ENCODE measurements around the gene NLN. TPM values are rescaled to one million over a fixed set of nuclear protein-coding genes. Genes with fewer than 3 reads are reported as not detected.

Gene NLN
- total and polyA plus RNA-seq, 2 of the 4 experiments (the other 2 are of a cell fraction) = 19.1 to 37.1 TPM

DNA sequence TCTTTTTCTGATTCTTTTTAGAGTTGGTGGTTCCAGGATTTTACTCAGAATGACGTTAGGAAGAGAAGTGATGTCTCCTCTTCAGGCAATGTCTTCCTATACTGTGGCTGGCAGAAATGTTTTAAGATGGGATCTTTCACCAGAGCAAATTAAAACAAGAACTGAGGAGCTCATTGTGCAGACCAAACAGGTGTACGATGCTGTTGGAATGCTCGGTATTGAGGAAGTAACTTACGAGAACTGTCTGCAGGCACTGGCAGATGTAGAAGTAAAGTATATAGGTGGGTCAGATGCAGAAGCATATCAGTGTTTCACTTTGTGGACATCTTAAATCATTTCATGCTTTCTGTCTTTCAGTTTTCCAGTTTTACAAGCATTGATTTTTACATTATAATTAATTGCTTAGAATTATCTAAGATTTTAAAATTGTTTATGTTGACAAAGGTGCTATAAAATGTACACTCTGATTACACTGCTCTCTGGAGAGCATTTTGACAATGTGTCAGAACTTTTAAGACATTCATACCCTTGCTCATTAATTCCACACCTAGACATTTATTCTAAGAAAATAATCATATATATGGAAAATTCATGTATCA, 36.6 kb downstream of the NLN start:
- H3K14ac ChIP-seq (replicated peaks; ENCODE audit: low read depth, low read length) = no peak overlapping the region
- no peaks in the 10 kb centered on the region for H3K27me3 ChIP-seq (ENCODE audit: control insufficient read depth, insufficient read depth, low read length)
- H2AK9ac ChIP-seq (replicated peaks; ENCODE audit: low read depth, low read length, poor library complexity) = no peak overlapping the region
- TF ChIP-seq, protein P1, sequence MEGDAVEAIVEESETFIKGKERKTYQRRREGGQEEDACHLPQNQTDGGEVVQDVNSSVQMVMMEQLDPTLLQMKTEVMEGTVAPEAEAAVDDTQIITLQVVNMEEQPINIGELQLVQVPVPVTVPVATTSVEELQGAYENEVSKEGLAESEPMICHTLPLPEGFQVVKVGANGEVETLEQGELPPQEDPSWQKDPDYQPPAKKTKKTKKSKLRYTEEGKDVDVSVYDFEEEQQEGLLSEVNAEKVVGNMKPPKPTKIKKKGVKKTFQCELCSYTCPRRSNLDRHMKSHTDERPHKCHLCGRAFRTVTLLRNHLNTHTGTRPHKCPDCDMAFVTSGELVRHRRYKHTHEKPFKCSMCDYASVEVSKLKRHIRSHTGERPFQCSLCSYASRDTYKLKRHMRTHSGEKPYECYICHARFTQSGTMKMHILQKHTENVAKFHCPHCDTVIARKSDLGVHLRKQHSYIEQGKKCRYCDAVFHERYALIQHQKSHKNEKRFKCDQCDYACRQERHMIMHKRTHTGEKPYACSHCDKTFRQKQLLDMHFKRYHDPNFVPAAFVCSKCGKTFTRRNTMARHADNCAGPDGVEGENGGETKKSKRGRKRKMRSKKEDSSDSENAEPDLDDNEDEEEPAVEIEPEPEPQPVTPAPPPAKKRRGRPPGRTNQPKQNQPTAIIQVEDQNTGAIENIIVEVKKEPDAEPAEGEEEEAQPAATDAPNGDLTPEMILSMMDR (conservative IDR thresholded peaks at IDR 0.05; ENCODE audit: low read depth, low read length) = no peak
- TF ChIP-seq MAFK (IDR thresholded peaks at IDR 0.05; ENCODE audit: low read depth, low read length) (no peak), POLR2A (IDR thresholded peaks at IDR 0.05; ENCODE audit: low read depth, low read length) (no peak), RFX5 (IDR thresholded peaks at IDR 0.05; ENCODE audit: low read depth, low read length) (no peak), MXI1 (IDR thresholded peaks at IDR 0.05; ENCODE audit: borderline replicate concordance, low read depth, low read length) (no peak), FOS (IDR thresholded peaks at IDR 0.05; ENCODE audit: low read depth, low read length) (no peak), RAD21 (IDR thresholded peaks at IDR 0.05; ENCODE audit: low read length) (no peak)
- no peak overlapping the region for H3K9ac ChIP-seq (ENCODE audit: low read depth, low read length)
- no peak overlapping the region for H3K56ac ChIP-seq (ENCODE audit: extremely low read depth, insufficient read depth, low read length)
- in situ Hi-C loops (cut with MboI; ENCODE audit: low sequenced_read_pairs) (no loop called here), dilution Hi-C loops (cut with HindIII; ENCODE audit: low sequenced_read_pairs, unreplicated experiment) (no loop called here), intact Hi-C loops (cut with micrococcal nuclease) (no loop called here)
- peaks cover 3% of the 10 kb centered on the region; the same call in 1 of the 2 replicates for H4K20me1 ChIP-seq (ENCODE audit: insufficient read depth, low read length)
- no peak overlapping the region for H4K8ac ChIP-seq (ENCODE audit: low read depth in 2 of 2, low read length in 2 of 2)
- H2AK5ac ChIP-seq (ENCODE audit: low read depth, low read length) = no peak overlapping the region
- H4K91ac ChIP-seq (ENCODE audit: insufficient read depth, low read depth, low read length) = no peak overlapping the region
- H3K18ac ChIP-seq (ENCODE audit: low read depth, low read length) = no peak overlapping the region
- H2BK120ac ChIP-seq (ENCODE audit: low read depth, low read length) = no peak overlapping the region
- POLR2A ChIA-PET (ENCODE audit: unreplicated experiment) = no interaction called here
- no peak overlapping the region for H2AFZ ChIP-seq (replicated peaks; ENCODE audit: low read length, poor library complexity)
- DNase-seq (no peak), ATAC-seq (ENCODE audit: low read depth) (no peak)
- H3K27ac ChIP-seq (ENCODE audit: insufficient read depth, low read length) = no peak overlapping the region
- no peak overlapping the region for H2BK5ac ChIP-seq (ENCODE audit: low read depth, low read length, poor library complexity, severe bottlenecking)
- BruUV-seq (replicated peaks) = no TSS peak
- CTCF ChIA-PET = no interaction called here
- peaks cover 8% of the 10 kb centered on the region for H3K36me3 ChIP-seq (ENCODE audit: control insufficient read depth, insufficient read depth, low read length)
- H3K4ac ChIP-seq (ENCODE audit: low read depth, low read length) = no peak overlapping the region
- 100% methylated on average over 2 of the region's 4 CpGs; no CpG with 5 or more reads in 1 of the 2 experiments for WGBS, 2 experiments (ENCODE audit: extremely low coverage in 2 of 2, insufficient read length in 1 of 2)
- no peak overlapping the region for H4K5ac ChIP-seq (ENCODE audit: low read depth, low read length)
- peaks cover 2% of the 10 kb centered on the region; the same call in 1 of the 2 replicates for H3K4me1 ChIP-seq (ENCODE audit: control insufficient read depth, insufficient read depth, low read length)
- H2BK15ac ChIP-seq (ENCODE audit: low read depth, low read length) = no peak overlapping the region
- no peak overlapping the region for H2BK20ac ChIP-seq (ENCODE audit: low read depth, low read length)
- H3K4me2 ChIP-seq (ENCODE audit: low read depth, low read length) = no peak overlapping the region
- peaks cover 4% of the 10 kb centered on the region for H3K9me1 ChIP-seq (ENCODE audit: insufficient read depth, low read length)
- H3K79me1 ChIP-seq (ENCODE audit: low read depth in 1 of 2, low read length in 2 of 2) = peaks cover 5 to 33% of the 10 kb centered on the region in 2 experiments; a peak in 3 of 4 replicates
- H3K4me3 ChIP-seq (ENCODE audit: insufficient read depth, low read depth, low read length) = no peak overlapping the region
- no peak overlapping the region for H3K23ac ChIP-seq (ENCODE audit: low read depth, low read length)
- no peaks in the 10 kb centered on the region for H3K9me3 ChIP-seq (ENCODE audit: control insufficient read depth, insufficient read depth, low read length)
